MCF 10A (cell line): Measurements from ENCODE around the gene KRTAP9-9. TPM values are rescaled to one million over a fixed set of nuclear protein-coding genes. Genes with fewer than 3 reads are reported as not detected.
"Not testable (repeated sequence)": the region's sequence is repeated elsewhere in the genome, so short reads cannot be mapped to it uniquely, and the experiment has no call there.

Experiments
- BruUV-seq: library from RNA; stranded (reverse); fragments of 400-500 nt; replicated peaks from 2 replicates; lab custom pipeline; 2021; lab: Mats Ljungman, UMichigan
- CTCF ChIA-PET: fragments of 300-600 bp; sonication (Branson Sonifier 250); formaldehyde crosslinking; extraction: SDS; loops from one replicate; lab custom pipeline; 2021; ENCODE audit warnings: antibody characterized with exemption, inconsistent platforms; lab: Yijun Ruan, JAX
- POLR2A ChIA-PET: fragments of 300-600, 350-650 bp; sonication (Branson Sonifier 250); formaldehyde crosslinking; extraction: SDS; loops from one replicate; lab custom pipeline; 2020; ENCODE audit warnings: antibody characterized with exemption, inconsistent platforms; lab: Yijun Ruan, JAX
- DNase-seq: peaks from one replicate; pipeline ENCODE4 v3.0.0-alpha.2; 2018; ENCODE audit not compliant: unreplicated experiment
- H3K27ac Mint-ChIP-seq: one replicate; pipeline ENCODE4 v1.8.0; 2022; ENCODE audit warnings: mild to moderate bottlenecking, low read depth, mixed read lengths; ENCODE audit not compliant: unreplicated experiment
- H3K27me3 Mint-ChIP-seq: one replicate; pipeline ENCODE4 v1.8.0; 2022; ENCODE audit warnings: mixed read lengths; ENCODE audit not compliant: insufficient read depth, unreplicated experiment
- H3K36me3 Mint-ChIP-seq: one replicate; pipeline ENCODE4 v1.8.0; 2022; ENCODE audit warnings: mild to moderate bottlenecking, moderate library complexity, mixed read lengths; ENCODE audit not compliant: insufficient read depth, unreplicated experiment
- H3K4me1 Mint-ChIP-seq: one replicate; pipeline ENCODE4 v1.8.0; 2022; ENCODE audit warnings: mixed read lengths; ENCODE audit not compliant: insufficient read depth, unreplicated experiment
- H3K4me3 Mint-ChIP-seq: one replicate; pipeline ENCODE4 v1.8.0; 2022; ENCODE audit warnings: mild to moderate bottlenecking, moderate library complexity, mixed read lengths; ENCODE audit not compliant: unreplicated experiment
- H3K9me3 Mint-ChIP-seq: one replicate; pipeline ENCODE4 v1.8.0; 2022; ENCODE audit warnings: mixed read lengths; ENCODE audit not compliant: unreplicated experiment
- CTCF ChIP-seq: fragments of 200-600 bp; IDR thresholded peaks from one replicate; pipeline ENCODE4 v1.8.0; 2022; ENCODE audit warnings: antibody characterized with exemption, mild to moderate bottlenecking; ENCODE audit not compliant: unreplicated experiment
- intact Hi-C: fragments of 100-400 bp; cut with micrococcal nuclease; formaldehyde crosslinking; loops from 2 replicates; pipeline ENCODE4 v1.14.1; 2022
- total RNA-seq: library from RNA; stranded (reverse); gene quantifications from 2 replicates; pipeline ENCODE4 v1.2.3, GENCODE V29; 2022

KRTAP9-9 gene
- total RNA-seq, 1 experiment from 2014 or later, result not detected

DNA sequence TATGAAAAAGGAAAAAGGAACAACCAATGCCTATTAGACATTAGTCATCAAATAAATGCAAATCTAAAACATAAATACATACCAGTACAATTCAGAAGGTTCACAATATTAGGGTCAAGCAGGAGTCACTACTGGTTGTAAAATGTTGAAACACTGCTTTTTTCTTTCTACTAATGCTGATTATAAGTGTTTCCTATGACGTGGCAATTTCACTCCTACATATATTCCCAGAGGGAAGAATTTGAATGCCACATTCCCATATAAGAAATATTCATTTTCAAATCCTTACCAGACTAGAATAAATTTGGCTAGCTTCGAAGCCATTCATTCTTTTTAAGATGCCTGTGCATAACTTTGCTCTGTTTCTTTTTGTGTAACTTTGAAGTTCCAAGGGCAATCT, 31.4 kb upstream of the KRTAP9-9 start:
- no peak for DNase-seq
- H3K36me3 Mint-ChIP-seq, result no peaks in the 10 kb centered on the region
- H3K4me1 Mint-ChIP-seq, result no peaks in the 10 kb centered on the region
- BruUV-seq, result no TSS peak
- ChIA-PET POLR2A (no interaction called here), CTCF (no interaction called here)
- intact Hi-C loops, result no loop called here
- no peak overlapping the region for H3K27ac Mint-ChIP-seq
- TF ChIP-seq CTCF, result no peak
- peaks cover 70% of the 10 kb centered on the region for H3K27me3 Mint-ChIP-seq
- no peak overlapping the region for H3K4me3 Mint-ChIP-seq
- peaks cover 7% of the 10 kb centered on the region for H3K9me3 Mint-ChIP-seq

- Mint-ChIP-seq H3K27ac (no peak overlapping the region), H3K9me3 (no peaks in the 10 kb centered on the region), H3K4me1 (no peaks in the 10 kb centered on the region), H3K36me3 (no peaks in the 10 kb centered on the region), H3K4me3 (no peak overlapping the region), H3K27me3 (peaks cover 67% of the 10 kb centered on the region)
- intact Hi-C loops, result no loop called here
- no peak for DNase-seq
- POLR2A ChIA-PET, result interaction anchor here (0.8 kb wide), 1 partner anchor 16 kb away, joined by 3 read pairs; no protein-coding TSS in a partner anchor
- no TSS peak for BruUV-seq
- CTCF ChIA-PET, result interaction anchor here (0.6 kb wide), 1 partner anchor 36 kb away, joined by 4 read pairs; no protein-coding TSS in a partner anchor
- no peak for TF ChIP-seq CTCF
Measured at GRCh38 chr17:41226051-41226450, 29.1 kb upstream of the KRTAP9-9 start.

DNA sequence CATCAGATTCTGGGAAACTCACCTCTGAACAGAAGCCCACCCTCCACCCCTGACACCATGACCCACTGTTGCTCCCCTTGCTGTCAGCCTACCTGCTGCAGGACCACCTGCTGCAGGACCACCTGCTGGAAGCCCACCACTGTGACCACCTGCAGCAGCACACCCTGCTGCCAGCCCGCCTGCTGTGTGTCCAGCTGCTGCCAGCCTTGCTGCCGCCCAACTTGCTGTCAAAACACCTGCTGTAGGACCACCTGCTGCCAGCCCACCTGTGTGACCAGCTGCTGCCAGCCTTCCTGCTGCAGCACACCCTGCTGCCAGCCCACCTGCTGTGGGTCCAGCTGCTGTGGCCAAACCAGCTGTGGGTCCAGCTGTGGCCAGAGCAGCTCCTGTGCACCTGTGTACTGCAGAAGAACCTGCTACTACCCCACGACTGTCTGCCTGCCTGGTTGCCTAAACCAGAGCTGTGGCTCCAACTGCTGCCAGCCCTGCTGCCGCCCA, 28.5 kb upstream of the KRTAP9-9 start, which contains the start of gene KRTAP9-2:
TSS of gene KRTAP9-2 (plus strand) at position 51 of the 498 bp plus-strand sequence. CDS start at position 58, 7 bp downstream.
- peaks cover 65% of the 10 kb centered on the region for H3K27me3 Mint-ChIP-seq
- H3K4me3 Mint-ChIP-seq, H3K36me3 Mint-ChIP-seq, H3K4me1 Mint-ChIP-seq, DNase-seq, BruUV-seq, intact Hi-C loops, H3K27ac Mint-ChIP-seq, H3K9me3 Mint-ChIP-seq, POLR2A ChIA-PET, CTCF ChIA-PET: not testable (repeated sequence)

DNA sequence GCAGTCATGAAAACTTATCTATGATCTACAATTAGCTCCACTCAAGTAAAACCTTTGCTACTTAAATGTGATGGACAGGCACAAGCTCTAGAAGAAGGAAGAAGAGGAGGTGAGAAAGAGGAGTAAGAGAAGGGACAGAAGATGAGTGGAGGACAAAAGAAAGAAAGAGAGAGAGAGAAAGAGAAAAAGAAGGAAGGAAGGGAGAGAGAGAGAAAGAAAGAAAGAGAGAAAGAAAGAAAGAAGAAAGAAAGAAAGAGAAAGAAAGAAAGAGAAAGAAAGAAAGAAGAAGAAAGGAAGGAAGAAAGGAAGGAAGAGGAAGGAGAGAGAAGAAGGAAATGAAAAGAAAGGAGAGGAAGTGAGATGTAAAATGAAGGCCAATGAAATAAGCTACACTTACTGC, 25.1 kb upstream of the KRTAP9-9 start:
- no TSS peak for BruUV-seq

More for the DNA sequence above, 25.1 kb upstream of the KRTAP9-9 start:
- ChIA-PET POLR2A (interaction anchor here (0.5 kb wide), 1 partner anchor 596 kb away, joined by 4 read pairs; no protein-coding TSS in a partner anchor), CTCF (no interaction called here)
- peaks cover 64% of the 10 kb centered on the region for H3K27me3 Mint-ChIP-seq
- H3K4me1 Mint-ChIP-seq, result no peaks in the 10 kb centered on the region
- no peak for TF ChIP-seq CTCF
- no peak overlapping the region for H3K27ac Mint-ChIP-seq
- H3K9me3 Mint-ChIP-seq, result no peaks in the 10 kb centered on the region
- DNase-seq, result no peak
- no peaks in the 10 kb centered on the region for H3K36me3 Mint-ChIP-seq
- intact Hi-C loops, result no loop called here
- H3K4me3 Mint-ChIP-seq, result no peak overlapping the region
